ENCODE results near the gene CCDC51.

CCDC51 gene

DNA sequence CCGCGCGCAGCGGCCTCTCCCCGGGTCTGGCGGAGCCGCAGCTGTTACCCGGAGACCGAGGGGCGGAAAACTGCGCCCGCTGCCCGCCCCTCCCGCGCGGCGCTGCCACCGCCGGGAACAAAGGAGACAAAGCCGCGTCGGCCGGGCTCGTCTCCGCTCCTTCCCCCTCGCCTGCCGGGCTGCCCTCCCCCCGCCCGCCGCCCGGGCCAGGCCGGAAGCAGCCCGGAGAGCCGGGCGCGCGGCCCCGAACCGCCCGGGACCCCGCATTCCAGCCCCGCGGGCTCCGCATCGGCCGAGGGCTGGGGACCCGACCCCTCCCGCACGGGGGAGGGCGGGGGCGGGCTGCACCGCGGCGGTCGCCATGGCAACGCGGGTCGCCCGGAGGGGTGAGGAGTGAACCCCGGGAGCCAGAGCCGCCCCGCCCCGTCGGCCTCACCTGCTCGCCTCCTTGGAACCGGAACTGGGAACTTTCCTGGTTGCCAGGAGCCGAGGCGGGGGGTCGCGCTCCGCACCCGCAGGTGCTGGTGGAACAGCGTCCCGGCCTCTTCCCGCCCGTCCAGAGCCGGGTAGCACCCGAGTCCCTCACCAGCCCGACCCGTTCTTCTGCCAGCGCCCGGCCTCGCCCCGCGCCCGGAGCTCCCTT, 10.5 kb downstream of the CCDC51 start:
- Histone ChIP-seq H3K9ac (ENCODE audit: low read length in 5 of 5) (peak overlapping the region in 3 of 5 donors; percentile 68 to 72 (median 68)), H3K36me3 (ENCODE audit: control insufficient read depth in 5 of 5, insufficient read depth in 5 of 5, low read length in 5 of 5) (peaks cover 0 to 24% (median 16%) of the 10 kb centered on the region in 5 donors), H3K9me3 (ENCODE audit: control insufficient read depth in 5 of 5, low read length in 5 of 5) (no peaks in the 10 kb centered on the region), H3K27me3 (ENCODE audit: control insufficient read depth in 5 of 5, insufficient read depth in 4 of 5, low read length in 5 of 5) (no peaks in the 10 kb centered on the region), H3K4me3 (ENCODE audit: low read depth in 1 of 5, low read length in 5 of 5) (peak overlapping the region in 4 of 5 donors; percentile 64 to 80 (median 69)), H3K4me1 (ENCODE audit: control insufficient read depth in 5 of 5, insufficient read depth in 5 of 5, low read length in 5 of 5) (peaks cover 12 to 65% (median 60%) of the 10 kb centered on the region in 5 donors), H3K27ac (ENCODE audit: low read depth, low read length) (peak overlapping the region; percentile 10)

GRCh38 chr3:48428572-48429316, 11.2 kb downstream of the CCDC51 start:
- Histone ChIP-seq H3K27me3 (ENCODE audit: control insufficient read depth in 5 of 5, insufficient read depth in 4 of 5, low read length in 5 of 5) (no peaks in the 10 kb centered on the region), H3K4me1 (ENCODE audit: control insufficient read depth in 5 of 5, insufficient read depth in 5 of 5, low read length in 5 of 5) (peaks cover 9 to 64% (median 55%) of the 10 kb centered on the region in 5 donors), H3K27ac (ENCODE audit: low read depth, low read length) (peak overlapping the region; percentile 84), H3K4me3 (ENCODE audit: low read depth in 1 of 5, low read length in 5 of 5) (peak overlapping the region; percentile 64 to 80 (median 68)), H3K36me3 (ENCODE audit: control insufficient read depth in 5 of 5, insufficient read depth in 5 of 5, low read length in 5 of 5) (peaks cover 0 to 28% (median 15%) of the 10 kb centered on the region in 5 donors), H3K9ac (ENCODE audit: low read length in 5 of 5) (peak overlapping the region in 4 of 5 donors; percentile 33 to 68 (median 48)), H3K9me3 (ENCODE audit: control insufficient read depth in 5 of 5, low read length in 5 of 5) (no peaks in the 10 kb centered on the region)

GRCh38 chr3:48428088-48428571, 11.8 kb downstream of the CCDC51 start:
- H3K4me1 ChIP-seq (ENCODE audit: control insufficient read depth in 5 of 5, insufficient read depth in 5 of 5, low read length in 5 of 5), result peaks cover 8 to 64% (median 55%) of the 10 kb centered on the region in 5 donors
- H3K27ac ChIP-seq (ENCODE audit: low read depth, low read length), result peak overlapping the region; percentile 84
- H3K4me3 ChIP-seq (ENCODE audit: low read depth in 1 of 5, low read length in 5 of 5), result peak overlapping the region; percentile 52 to 80 (median 68)
- no peaks in the 10 kb centered on the region for H3K9me3 ChIP-seq (ENCODE audit: control insufficient read depth in 5 of 5, low read length in 5 of 5)
- H3K27me3 ChIP-seq (ENCODE audit: control insufficient read depth in 5 of 5, insufficient read depth in 4 of 5, low read length in 5 of 5), result no peaks in the 10 kb centered on the region
- H3K36me3 ChIP-seq (ENCODE audit: control insufficient read depth in 5 of 5, insufficient read depth in 5 of 5, low read length in 5 of 5), result peaks cover 0 to 24% (median 10%) of the 10 kb centered on the region in 5 donors
- H3K9ac ChIP-seq (ENCODE audit: low read length in 5 of 5), result peak overlapping the region in 4 of 5 donors; percentile 21 to 51 (median 32)

GRCh38 chr3:48427630-48427962, 12.3 kb downstream of the CCDC51 start:
- Histone ChIP-seq H3K9ac (ENCODE audit: low read length in 5 of 5) (peak overlapping the region in 3 of 5 donors; percentile 2 to 56 (median 26)), H3K9me3 (ENCODE audit: control insufficient read depth in 5 of 5, low read length in 5 of 5) (no peaks in the 10 kb centered on the region), H3K27ac (ENCODE audit: low read depth, low read length) (peak overlapping the region; percentile 84), H3K27me3 (ENCODE audit: control insufficient read depth in 5 of 5, insufficient read depth in 4 of 5, low read length in 5 of 5) (no peaks in the 10 kb centered on the region), H3K4me1 (ENCODE audit: control insufficient read depth in 5 of 5, insufficient read depth in 5 of 5, low read length in 5 of 5) (peaks cover 7 to 66% (median 58%) of the 10 kb centered on the region in 5 donors), H3K36me3 (ENCODE audit: control insufficient read depth in 5 of 5, insufficient read depth in 5 of 5, low read length in 5 of 5) (peaks cover 0 to 19% (median 5%) of the 10 kb centered on the region in 5 donors), H3K4me3 (ENCODE audit: low read depth in 1 of 5, low read length in 5 of 5) (peak overlapping the region; percentile 5 to 80 (median 64))

GRCh38 chr3:48426944-48427629, 12.8 kb downstream of the CCDC51 start:
- H3K9me3 ChIP-seq (ENCODE audit: control insufficient read depth in 5 of 5, low read length in 5 of 5), result no peaks in the 10 kb centered on the region
- peak overlapping the region in 4 of 5 donors; percentile 2 to 56 (median 24) for H3K9ac ChIP-seq (ENCODE audit: low read length in 5 of 5)
- peak overlapping the region; percentile 5 to 80 (median 64) for H3K4me3 ChIP-seq (ENCODE audit: low read depth in 1 of 5, low read length in 5 of 5)
- no peaks in the 10 kb centered on the region for H3K27me3 ChIP-seq (ENCODE audit: control insufficient read depth in 5 of 5, insufficient read depth in 4 of 5, low read length in 5 of 5)
- peaks cover 0 to 14% (median under 1%) of the 10 kb centered on the region in 5 donors for H3K36me3 ChIP-seq (ENCODE audit: control insufficient read depth in 5 of 5, insufficient read depth in 5 of 5, low read length in 5 of 5)
- H3K4me1 ChIP-seq (ENCODE audit: control insufficient read depth in 5 of 5, insufficient read depth in 5 of 5, low read length in 5 of 5), result peaks cover 7 to 66% (median 59%) of the 10 kb centered on the region in 5 donors
- peak overlapping the region; percentile 84 for H3K27ac ChIP-seq (ENCODE audit: low read depth, low read length)

DNA sequence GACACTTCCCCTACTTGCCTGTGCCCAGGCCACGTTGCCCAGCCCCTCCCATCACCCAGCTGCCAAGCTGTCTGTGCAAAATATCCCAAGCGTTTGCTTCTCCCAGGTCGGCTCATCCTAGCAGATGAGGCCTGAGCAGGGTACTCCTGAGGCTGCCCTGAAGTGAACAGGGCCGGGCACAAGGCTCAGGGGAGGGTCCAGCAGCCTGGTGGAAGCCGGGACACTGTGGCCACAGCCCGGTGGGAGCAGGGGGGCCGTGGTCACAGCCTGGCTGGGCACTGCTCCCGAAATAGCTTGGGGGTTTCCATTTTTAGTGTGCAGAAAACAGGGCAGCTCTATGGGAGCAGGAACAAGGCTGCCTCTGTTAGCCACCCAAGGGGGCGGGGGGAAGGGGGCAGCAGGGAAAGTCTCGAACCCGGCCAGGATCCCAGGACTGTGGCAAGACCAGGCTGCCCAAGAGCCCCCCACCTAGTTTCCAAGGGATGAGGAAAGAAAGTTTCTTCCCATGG, 13.5 kb downstream of the CCDC51 start:
- no peaks in the 10 kb centered on the region for H3K27me3 ChIP-seq (ENCODE audit: control insufficient read depth in 5 of 5, insufficient read depth in 4 of 5, low read length in 5 of 5)
- H3K27ac ChIP-seq (ENCODE audit: low read depth, low read length), result peak overlapping the region; percentile 84
- H3K9ac ChIP-seq (ENCODE audit: low read length in 5 of 5), result peak overlapping the region in 3 of 5 donors; percentile 15 to 56 (median 32)
- peaks cover 7 to 66% (median 59%) of the 10 kb centered on the region in 5 donors for H3K4me1 ChIP-seq (ENCODE audit: control insufficient read depth in 5 of 5, insufficient read depth in 5 of 5, low read length in 5 of 5)
- H3K9me3 ChIP-seq (ENCODE audit: control insufficient read depth in 5 of 5, low read length in 5 of 5), result no peaks in the 10 kb centered on the region
- peak overlapping the region in 3 of 5 donors; percentile 0 to 80 (median 7) for H3K4me3 ChIP-seq (ENCODE audit: low read depth in 1 of 5, low read length in 5 of 5)
- peaks cover 0 to 8% (median 0%) of the 10 kb centered on the region in 5 donors for H3K36me3 ChIP-seq (ENCODE audit: control insufficient read depth in 5 of 5, insufficient read depth in 5 of 5, low read length in 5 of 5)

DNA sequence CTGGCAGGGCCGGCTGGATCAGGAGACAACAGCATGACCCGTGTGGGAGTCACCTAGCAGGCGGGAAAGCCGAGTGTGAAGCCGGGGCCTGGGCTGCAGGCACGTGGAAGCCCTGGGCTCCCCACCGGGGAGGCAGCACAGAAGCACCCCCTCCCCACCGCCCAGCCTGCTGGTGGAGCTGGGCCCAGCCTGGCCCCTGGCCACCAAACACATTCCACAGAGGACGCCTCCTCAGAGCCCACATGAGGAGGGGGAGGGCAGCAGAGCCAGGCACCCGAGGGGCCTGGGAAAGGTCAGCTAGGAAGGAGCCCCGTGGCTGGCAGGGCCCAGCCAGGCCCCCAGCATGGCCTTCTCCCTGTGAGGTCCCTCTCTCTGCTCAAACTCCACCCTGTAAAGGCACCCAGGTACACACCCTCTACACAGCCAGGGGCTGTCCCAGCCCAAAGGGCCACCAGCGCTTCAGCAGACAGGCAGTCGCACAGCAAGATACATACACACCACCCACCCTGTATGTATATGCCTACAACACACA, 14.6 kb downstream of the CCDC51 start:
- H3K27ac ChIP-seq (ENCODE audit: low read depth, low read length), result peak overlapping the region; percentile 84
- H3K9me3 ChIP-seq (ENCODE audit: control insufficient read depth in 5 of 5, low read length in 5 of 5), result no peaks in the 10 kb centered on the region
- H3K36me3 ChIP-seq (ENCODE audit: control insufficient read depth in 5 of 5, insufficient read depth in 5 of 5, low read length in 5 of 5), result peaks cover 0 to 11% (median 6%) of the 10 kb centered on the region in 5 donors
- H3K9ac ChIP-seq (ENCODE audit: low read length in 5 of 5), result peak overlapping the region in 2 of 5 donors; percentile 35 to 37
- H3K27me3 ChIP-seq (ENCODE audit: control insufficient read depth in 5 of 5, insufficient read depth in 4 of 5, low read length in 5 of 5), result no peaks in the 10 kb centered on the region
- peak overlapping the region in 1 of 5 donors; percentile 7 for H3K4me3 ChIP-seq (ENCODE audit: low read depth in 1 of 5, low read length in 5 of 5)
- H3K4me1 ChIP-seq (ENCODE audit: control insufficient read depth in 5 of 5, insufficient read depth in 5 of 5, low read length in 5 of 5), result peaks cover 7 to 66% (median 59%) of the 10 kb centered on the region in 5 donors

DNA sequence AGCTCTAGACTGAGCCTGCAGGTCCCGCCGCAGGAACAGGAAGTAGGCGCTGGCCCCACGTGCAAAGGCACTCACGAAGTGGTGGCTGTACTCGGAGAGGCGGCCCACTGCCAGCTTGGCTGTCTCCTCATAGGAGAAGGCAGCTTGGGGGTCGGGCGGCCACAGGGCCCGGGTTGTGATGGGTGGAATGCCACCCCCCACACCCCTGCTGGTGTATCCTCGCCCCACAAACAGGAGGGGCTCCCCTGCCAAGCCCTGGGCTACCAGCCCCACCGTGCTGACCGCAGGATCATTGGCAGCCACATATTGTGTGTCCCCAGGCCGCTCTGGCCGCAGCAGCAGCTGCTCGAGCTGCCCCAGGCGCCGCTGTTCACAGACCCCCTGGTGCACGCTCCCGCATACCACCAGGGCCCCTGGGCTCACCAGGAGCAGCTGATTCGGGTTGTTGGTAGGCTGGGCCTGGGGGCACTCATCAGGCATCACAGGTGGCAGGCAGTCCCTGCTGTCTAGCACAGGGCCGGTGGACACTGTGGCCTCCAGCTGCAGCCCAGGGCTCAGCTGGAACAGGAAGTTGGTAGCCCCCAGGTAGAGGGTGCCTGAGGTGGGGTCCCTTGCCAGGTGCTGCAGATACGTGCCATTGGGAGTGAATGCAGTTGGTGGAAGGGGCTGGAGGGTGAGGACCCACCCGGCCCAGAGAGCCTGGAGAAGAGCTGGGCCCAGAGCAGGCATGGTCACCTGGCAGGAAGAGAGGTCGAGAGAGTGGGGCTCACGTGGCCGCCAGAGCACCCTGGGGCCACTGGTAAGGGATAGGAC, 15.8 kb downstream of the CCDC51 start:
- H3K9ac ChIP-seq (ENCODE audit: low read length in 5 of 5), result no peak overlapping the region
- peaks cover 0 to 19% (median 12%) of the 10 kb centered on the region in 5 donors for H3K36me3 ChIP-seq (ENCODE audit: control insufficient read depth in 5 of 5, insufficient read depth in 5 of 5, low read length in 5 of 5)
- no peak overlapping the region for H3K4me3 ChIP-seq (ENCODE audit: low read depth in 1 of 5, low read length in 5 of 5)
- H3K4me1 ChIP-seq (ENCODE audit: control insufficient read depth in 5 of 5, insufficient read depth in 5 of 5, low read length in 5 of 5), result peaks cover 7 to 64% (median 52%) of the 10 kb centered on the region in 5 donors
- no peaks in the 10 kb centered on the region for H3K9me3 ChIP-seq (ENCODE audit: control insufficient read depth in 5 of 5, low read length in 5 of 5)
- no peaks in the 10 kb centered on the region for H3K27me3 ChIP-seq (ENCODE audit: control insufficient read depth in 5 of 5, insufficient read depth in 4 of 5, low read length in 5 of 5)
- H3K27ac ChIP-seq (ENCODE audit: low read depth, low read length), result peak overlapping the region; percentile 84
